ENCODE results near the gene EFNB1. TPM values are rescaled to one million over a fixed set of nuclear protein-coding genes. Genes with fewer than 3 reads are reported as not detected.

Gene EFNB1
- total and polyA plus RNA-seq, 4 donors, result 30.4 to 58.7 (median 40.4) TPM

GRCh38 chrX:68833855-68834331, 5.1 kb downstream of the EFNB1 start:
- TF ChIP-seq CTCF (IDR thresholded peaks at IDR 0.05; ENCODE audit: control extremely low read depth, extremely low read depth), result no peak
- H3K36me3 ChIP-seq (ENCODE audit: control insufficient read depth in 4 of 4, insufficient read depth in 4 of 4, low read length in 4 of 4), result peaks cover 0 to 3% (median 0%) of the 10 kb centered on the region in 4 donors
- peak in 1 of 3 donors; percentile 6 for DNase-seq
- H3K27me3 ChIP-seq (ENCODE audit: control insufficient read depth in 3 of 3, insufficient read depth in 3 of 3, low read length in 2 of 3), result peaks cover 0 to 2% (median 0%) of the 10 kb centered on the region in 3 donors
- no peaks in the 10 kb centered on the region for H3K9me3 ChIP-seq (ENCODE audit: control insufficient read depth in 4 of 4, insufficient read depth in 3 of 4, low read length in 3 of 4)
- H3K27ac ChIP-seq (ENCODE audit: low read depth in 1 of 2, low read length in 1 of 2), result no peak overlapping the region
- ATAC-seq (ENCODE audit: insufficient read depth, low FRiP score), result no peak
- H3K9ac ChIP-seq (ENCODE audit: insufficient read depth in 1 of 2, low read length in 2 of 2), result no peak overlapping the region
- H3K4me3 ChIP-seq, result no peak overlapping the region
- peaks cover 0 to 11% (median 3%) of the 10 kb centered on the region in 5 donors for H3K4me1 ChIP-seq (ENCODE audit: control insufficient read depth in 5 of 5, insufficient read depth in 5 of 5, low read length in 5 of 5)
- WGBS, 2 donors, result 64 to 67% methylated on average over 4 of the region's 4 CpGs

GRCh38 chrX:68834371-68835103, 5.7 kb downstream of the EFNB1 start:
- no peak overlapping the region for H3K4me3 ChIP-seq
- H3K27ac ChIP-seq (ENCODE audit: low read depth in 1 of 2, low read length in 1 of 2), result no peak overlapping the region
- ATAC-seq (ENCODE audit: insufficient read depth, low FRiP score), result no peak
- H3K36me3 ChIP-seq (ENCODE audit: control insufficient read depth in 4 of 4, insufficient read depth in 4 of 4, low read length in 4 of 4), result peaks cover 0 to 3% (median 0%) of the 10 kb centered on the region in 4 donors
- 68 to 78% methylated on average over 7 of the region's 7 CpGs for whole genome bisulfite sequencing, 2 donors
- H3K9ac ChIP-seq (ENCODE audit: insufficient read depth in 1 of 2, low read length in 2 of 2), result no peak overlapping the region
- TF ChIP-seq CTCF (IDR thresholded peaks at IDR 0.05; ENCODE audit: control extremely low read depth, extremely low read depth), result no peak
- H3K9me3 ChIP-seq (ENCODE audit: control insufficient read depth in 4 of 4, insufficient read depth in 3 of 4, low read length in 3 of 4), result no peaks in the 10 kb centered on the region
- H3K27me3 ChIP-seq (ENCODE audit: control insufficient read depth in 3 of 3, insufficient read depth in 3 of 3, low read length in 2 of 3), result peaks cover 0 to 2% (median 0%) of the 10 kb centered on the region in 3 donors
- peak in 1 of 3 donors; percentile 12 for DNase-seq
- peaks cover 0 to 11% (median 3%) of the 10 kb centered on the region in 5 donors for H3K4me1 ChIP-seq (ENCODE audit: control insufficient read depth in 5 of 5, insufficient read depth in 5 of 5, low read length in 5 of 5)

GRCh38 chrX:68835104-68835442, 6.3 kb downstream of the EFNB1 start:
- H3K9me3 ChIP-seq (ENCODE audit: control insufficient read depth in 4 of 4, insufficient read depth in 3 of 4, low read length in 3 of 4), result no peaks in the 10 kb centered on the region
- no peak for TF ChIP-seq CTCF (IDR thresholded peaks at IDR 0.05; ENCODE audit: control extremely low read depth, extremely low read depth)
- ATAC-seq (ENCODE audit: insufficient read depth, low FRiP score), result no peak
- 59 to 78% methylated on average over 3 of the region's 3 CpGs for WGBS, 2 donors
- H3K27me3 ChIP-seq (ENCODE audit: control insufficient read depth in 3 of 3, insufficient read depth in 3 of 3, low read length in 2 of 3), result peaks cover 0 to 2% (median 0%) of the 10 kb centered on the region in 3 donors
- H3K4me1 ChIP-seq (ENCODE audit: control insufficient read depth in 5 of 5, insufficient read depth in 5 of 5, low read length in 5 of 5), result peaks cover 0 to 11% (median 3%) of the 10 kb centered on the region in 5 donors
- H3K9ac ChIP-seq (ENCODE audit: insufficient read depth in 1 of 2, low read length in 2 of 2), result no peak overlapping the region
- DNase-seq, result peak in 1 of 3 donors; percentile 5
- H3K27ac ChIP-seq (ENCODE audit: low read depth in 1 of 2, low read length in 1 of 2), result no peak overlapping the region
- no peak overlapping the region for H3K4me3 ChIP-seq
- H3K36me3 ChIP-seq (ENCODE audit: control insufficient read depth in 4 of 4, insufficient read depth in 4 of 4, low read length in 4 of 4), result peaks cover 0 to 4% (median 2%) of the 10 kb centered on the region in 4 donors
